GM18498 (cell line): ENCODE data around the gene NCOA1.

Experiments used
- ATAC-seq: cut with Tn5 transposase; IDR thresholded peaks from one replicate; pipeline ENCODE4 v1.9.1; 2021; ENCODE audit warnings: mild to moderate bottlenecking, moderate library complexity; ENCODE audit not compliant: unreplicated experiment

Gene NCOA1

GRCh38 chr2:24816404-24816803 is 325.4 kb downstream of the NCOA1 start:
- ATAC-seq: no peak

GRCh38 chr2:24816884-24817283 is 325.8 kb downstream of the NCOA1 start:
- ATAC-seq: no peak

- no peak for ATAC-seq
These were observed 327.7 kb downstream of the NCOA1 start for GRCh38 chr2:24818721-24819167.

- ATAC-seq: no peak
These were observed 328.6 kb downstream of the NCOA1 start for GRCh38 chr2:24819442-24820174.

DNA sequence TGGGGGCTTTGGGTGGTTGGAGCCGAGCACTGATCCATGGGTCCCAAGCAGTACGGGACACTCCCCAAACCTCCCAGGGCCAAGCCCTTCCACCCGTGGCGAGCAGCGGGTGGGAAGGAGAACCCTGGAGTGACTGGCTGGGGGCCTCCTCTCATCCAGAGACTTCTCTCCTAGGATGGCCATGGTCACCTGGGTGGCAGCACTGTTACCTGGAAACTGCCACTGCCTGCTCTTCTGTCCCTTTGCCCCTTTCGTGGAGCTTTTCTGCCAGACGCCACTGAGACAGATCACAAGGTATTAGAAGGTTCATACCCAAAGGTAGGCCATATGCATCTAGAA is 329.1 kb downstream of the NCOA1 start:
- ATAC-seq: no peak
